HL-60/S4 treated with retinoic acid at 250 ng/mL for 4 days and 3 days (cell line): ENCODE measurements around the gene CYBRD1.

Experiments
- in situ Hi-C: fragments of 300-500 bp; cut with MboI; formaldehyde crosslinking; loops from 2 replicates; pipeline ENCODE4 v1.7.0; 2022; ENCODE audit warnings: low sequenced_read_pairs

Gene CYBRD1

GRCh38 chr2:171553236-171553635 lies 31.0 kb downstream of the CYBRD1 start:
- in situ Hi-C loops, result no loop called here

GRCh38 chr2:171553858-171554257 lies 31.6 kb downstream of the CYBRD1 start:
- in situ Hi-C loops, result no loop called here

DNA sequence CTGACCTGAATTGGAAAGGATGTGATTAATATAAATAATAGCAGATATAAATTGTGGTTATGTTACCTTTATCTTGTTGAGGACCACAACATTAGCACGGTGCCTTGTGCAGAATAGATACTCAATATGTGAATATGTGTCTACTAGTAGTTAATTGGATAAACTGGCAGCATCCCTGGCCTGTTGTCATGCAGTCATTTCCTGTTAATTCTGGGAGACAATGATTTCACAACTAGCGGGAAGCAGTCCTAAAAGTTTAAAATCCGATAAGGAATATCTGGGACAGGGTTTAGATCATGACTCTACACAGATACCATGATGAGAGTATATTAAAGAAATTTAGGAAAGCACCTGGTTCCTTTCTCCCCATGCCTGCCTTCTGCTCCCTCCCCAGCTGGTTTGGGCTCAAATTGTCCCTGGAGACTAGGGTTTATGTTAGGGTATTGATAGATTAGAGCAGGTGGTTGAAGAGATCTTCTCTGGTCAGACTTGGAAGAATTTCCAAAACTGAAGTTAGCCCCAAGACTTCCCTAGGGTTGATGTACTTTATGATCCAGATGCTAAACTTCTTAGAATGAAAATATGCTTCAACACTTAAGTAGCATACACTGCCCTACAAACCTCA lies 32.8 kb downstream of the CYBRD1 start:
- in situ Hi-C loops, result no loop called here

DNA sequence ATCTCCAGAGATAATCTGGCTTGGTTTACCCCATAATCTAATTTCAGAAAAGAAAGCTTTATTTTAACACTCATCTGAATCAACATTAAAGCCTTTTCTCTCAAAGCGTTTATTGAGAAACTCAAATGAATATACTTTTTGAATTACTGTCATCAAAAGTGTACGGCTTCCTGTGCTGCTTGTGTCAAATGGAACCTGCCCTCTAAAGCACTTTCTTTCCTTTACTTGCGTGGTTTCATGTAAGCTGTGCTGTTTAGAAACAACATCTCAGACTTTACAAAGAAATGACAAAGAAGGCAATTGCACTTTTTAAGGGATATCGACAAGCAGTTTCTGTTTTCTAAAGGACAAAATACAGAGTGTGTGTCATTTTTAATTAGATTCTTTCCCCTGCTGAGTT lies 35.1 kb downstream of the CYBRD1 start:
- in situ Hi-C loops, result no loop called here

DNA sequence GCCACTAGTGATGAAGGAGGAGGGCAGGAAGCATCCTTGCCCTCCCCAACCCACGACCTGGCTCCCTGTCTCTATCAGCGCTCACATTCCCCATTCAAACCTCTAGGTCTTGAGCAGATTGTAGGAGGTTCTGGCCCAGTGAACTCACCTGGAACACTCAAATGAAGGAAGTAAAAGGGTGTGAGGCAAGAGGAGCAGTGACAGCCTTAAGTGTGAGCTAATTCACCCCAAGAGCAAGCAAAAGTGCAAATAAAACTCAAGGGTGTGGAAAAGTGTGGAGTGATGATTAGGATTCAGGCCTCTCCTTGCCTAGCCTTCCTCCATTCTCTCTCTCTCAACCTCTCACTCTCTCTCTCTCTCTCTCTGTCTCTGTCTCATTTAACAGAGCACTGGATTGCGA lies 41.0 kb downstream of the CYBRD1 start:
- in situ Hi-C loops, result no loop called here

DNA sequence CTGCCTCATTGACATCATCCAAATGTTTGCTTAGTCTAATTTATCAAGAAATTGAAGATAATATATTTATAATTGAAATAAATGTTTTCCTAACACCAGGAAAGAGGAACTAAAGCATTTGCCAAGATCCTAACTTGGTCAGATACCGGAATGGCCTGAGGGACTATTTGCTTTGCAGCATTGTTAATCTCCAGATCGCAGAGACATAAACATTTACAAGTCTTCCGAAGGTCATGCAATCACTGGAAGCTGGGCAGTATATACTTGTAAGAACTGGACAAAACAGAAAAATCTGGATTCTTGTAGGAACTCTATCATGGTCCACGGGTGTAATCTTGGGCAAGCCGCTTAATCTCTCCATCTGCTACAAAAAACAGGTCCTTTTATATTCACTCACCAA lies 42.2 kb downstream of the CYBRD1 start:
- in situ Hi-C loops, result no loop called here

GRCh38 chr2:171566057-171566456 lies 43.8 kb downstream of the CYBRD1 start:
- in situ Hi-C loops, result no loop called here

DNA sequence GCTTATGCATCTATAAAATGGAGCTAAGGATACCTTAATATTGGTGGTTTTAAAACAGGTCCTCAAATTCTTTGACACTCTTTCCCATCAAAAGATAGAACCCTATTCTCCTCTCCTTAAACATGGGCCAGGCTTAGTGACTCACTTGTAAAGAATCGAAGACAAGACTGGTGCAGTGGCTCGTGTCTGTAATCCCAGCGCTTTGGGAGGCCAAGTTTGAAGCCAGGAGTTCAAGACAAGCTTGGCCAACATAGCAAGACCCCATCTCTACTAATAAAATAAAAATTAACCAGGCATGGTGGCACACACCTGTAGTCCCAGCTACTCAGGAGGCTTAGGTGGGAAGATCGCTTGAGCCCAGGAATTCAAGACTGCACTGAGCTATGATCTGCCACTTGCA lies 44.5 kb downstream of the CYBRD1 start:
- in situ Hi-C loops, result no loop called here

GRCh38 chr2:171568089-171568488 lies 45.8 kb downstream of the CYBRD1 start:
- in situ Hi-C loops, result no loop called here

DNA sequence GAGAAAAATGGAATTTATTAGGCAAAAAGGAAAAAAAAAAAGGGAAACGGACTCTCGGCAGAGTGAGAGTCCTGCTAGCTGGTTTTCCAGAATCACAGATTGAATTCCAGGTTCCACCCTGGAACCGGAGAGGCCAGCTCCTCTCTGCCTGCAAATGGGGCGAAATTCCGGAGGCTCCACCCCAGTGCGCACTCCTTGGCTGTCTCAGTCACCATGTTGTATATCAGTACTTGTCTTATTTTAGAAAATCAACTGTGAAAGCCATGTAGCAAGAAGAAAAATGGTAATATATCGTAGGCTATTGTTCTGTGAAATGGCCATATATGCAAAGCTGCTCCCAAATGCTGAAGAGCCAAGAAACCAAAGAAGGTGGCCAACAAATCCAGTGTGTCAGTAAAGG lies 49.4 kb downstream of the CYBRD1 start:
- in situ Hi-C loops, result no loop called here

DNA sequence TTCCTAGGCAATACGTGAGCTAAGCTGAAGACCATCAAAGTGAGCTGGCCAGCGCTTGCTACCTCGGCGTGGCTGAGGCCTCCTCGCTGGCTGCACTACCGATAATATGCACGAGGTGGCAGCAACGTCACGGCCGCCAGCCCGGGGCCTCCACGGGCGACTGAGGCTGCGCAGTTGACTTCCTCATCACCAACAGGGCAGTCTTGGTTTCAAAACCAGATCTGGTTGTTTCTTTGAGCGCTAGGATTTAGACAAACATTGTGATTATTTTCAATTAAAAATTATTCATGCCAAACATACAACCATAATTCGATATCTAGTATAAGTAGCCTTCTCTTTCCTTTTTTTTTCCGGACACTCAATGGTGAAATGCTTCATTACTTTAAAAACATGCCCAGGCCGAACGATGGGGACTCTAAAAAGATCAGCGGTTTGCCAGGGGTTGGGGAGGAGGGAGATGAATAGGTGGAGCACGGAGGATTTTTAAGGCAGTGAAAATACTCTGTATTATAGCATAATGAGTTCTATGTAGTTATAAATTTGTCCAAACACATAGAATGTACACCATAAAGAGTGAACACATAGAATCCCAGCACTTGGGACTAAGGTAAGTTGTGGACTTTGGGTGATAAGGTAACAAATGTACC lies 52.0 kb downstream of the CYBRD1 start:
- in situ Hi-C loops, result no loop called here

DNA sequence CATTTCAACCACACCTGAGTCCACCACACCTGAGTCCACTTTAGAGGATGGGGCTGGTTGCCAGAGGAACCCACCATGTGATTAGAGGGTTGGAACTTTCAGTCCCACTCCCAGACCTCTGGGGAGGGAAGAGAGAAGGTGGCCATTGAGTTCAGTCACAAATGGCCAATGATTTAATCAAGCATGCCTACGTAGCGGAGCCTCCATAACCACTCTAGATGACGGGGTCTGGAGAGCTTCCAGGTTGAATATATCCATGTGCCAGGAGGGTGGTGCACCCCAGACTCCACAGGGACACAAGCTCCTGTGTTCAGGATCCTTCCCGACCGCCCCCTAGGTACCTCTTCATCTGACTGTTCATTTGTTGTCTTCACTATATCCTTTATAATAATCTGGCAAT lies 53.3 kb downstream of the CYBRD1 start:
- in situ Hi-C loops, result loop anchor here (25.0 kb wide), 2 partner anchors 562 to 887 kb away; no protein-coding TSS in a partner anchor

GRCh38 chr2:171578127-171578803 lies 56.0 kb downstream of the CYBRD1 start:
- in situ Hi-C loops, result loop anchor here (25.0 kb wide), 2 partner anchors 559 to 884 kb away; no protein-coding TSS in a partner anchor

DNA sequence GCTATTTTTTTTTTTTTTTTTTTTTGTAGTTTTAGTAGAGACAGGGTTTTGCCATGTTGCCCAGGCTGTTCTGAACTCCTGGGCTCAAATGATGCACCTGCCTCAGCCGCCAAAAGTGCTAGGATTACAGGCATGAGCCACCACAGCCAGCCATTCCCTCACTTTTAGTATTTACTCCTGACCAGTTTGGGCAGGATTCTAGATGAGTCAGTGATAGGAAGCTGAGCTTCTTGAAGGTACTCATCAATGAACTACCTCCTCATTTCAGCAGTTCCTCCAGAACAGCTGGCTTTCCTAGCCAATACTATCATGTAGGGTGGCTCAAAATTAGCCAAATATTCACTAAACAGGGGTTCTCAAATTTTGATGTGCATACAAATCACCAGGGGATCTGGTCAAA lies 57.2 kb downstream of the CYBRD1 start:
- in situ Hi-C loops, result loop anchor here (25.0 kb wide), 2 partner anchors 558 to 883 kb away; no protein-coding TSS in a partner anchor

DNA sequence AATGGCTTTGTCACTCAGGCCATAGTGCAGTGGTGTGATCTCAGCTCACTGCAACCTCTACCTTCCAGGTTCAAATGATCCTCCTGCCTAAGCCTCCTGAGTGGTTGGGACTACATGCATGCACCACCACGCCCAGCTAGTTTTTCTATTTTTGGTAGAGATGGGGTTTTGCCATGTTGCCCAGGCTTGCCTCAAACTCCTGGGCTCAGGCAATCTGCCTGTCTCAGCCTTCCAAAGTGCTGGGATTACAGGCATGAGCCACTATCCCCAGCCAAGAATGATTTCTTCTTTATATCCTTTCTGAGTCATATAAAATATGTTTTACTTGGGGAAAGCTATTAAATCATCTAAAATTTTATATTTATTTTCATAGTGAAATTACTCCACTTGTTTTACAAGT lies 61.3 kb downstream of the CYBRD1 start:
- in situ Hi-C loops, result loop anchor here (25.0 kb wide), 2 partner anchors 554 to 879 kb away; no protein-coding TSS in a partner anchor

DNA sequence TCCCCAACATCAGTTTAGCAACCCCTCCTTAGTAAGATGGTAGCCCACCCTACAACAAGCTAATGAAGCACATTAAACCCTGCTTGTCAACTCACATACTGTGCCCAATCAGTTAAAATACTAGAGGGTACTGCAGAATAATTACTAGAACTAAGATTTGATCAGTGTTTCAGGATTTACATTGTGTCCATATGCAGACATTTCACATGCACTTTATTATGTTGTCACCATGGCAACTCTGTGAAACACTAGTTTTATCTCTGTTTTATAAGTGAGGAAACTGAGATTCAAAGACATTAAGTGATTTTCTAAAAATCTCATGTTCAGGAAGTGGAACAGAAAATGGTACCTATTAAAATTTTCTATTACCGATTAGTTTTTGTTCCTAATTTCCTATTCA lies 61.7 kb downstream of the CYBRD1 start:
- in situ Hi-C loops, result loop anchor here (25.0 kb wide), 2 partner anchors 553 to 878 kb away; no protein-coding TSS in a partner anchor

DNA sequence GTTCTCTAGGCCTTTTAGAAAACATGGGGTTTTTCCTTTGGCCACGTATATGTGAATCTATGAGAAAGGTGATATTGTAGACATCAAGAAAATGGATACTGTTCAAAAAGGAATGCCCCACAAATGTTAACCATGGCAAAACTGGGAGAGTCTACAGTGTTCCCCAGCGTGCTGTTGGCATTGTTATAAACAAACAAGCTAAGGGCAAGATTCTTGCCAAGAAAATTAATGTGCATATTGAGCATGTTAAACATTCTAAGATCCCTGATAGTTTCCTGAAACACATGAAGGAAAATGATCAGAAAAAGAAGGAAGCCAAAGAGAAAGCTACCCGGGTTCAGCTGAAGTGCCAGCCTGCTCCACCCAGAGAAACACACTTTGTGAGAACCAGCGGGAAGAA lies 64.9 kb downstream of the CYBRD1 start:
- in situ Hi-C loops, result loop anchor here (25.0 kb wide), 2 partner anchors 550 to 875 kb away; no protein-coding TSS in a partner anchor

- in situ Hi-C loops, result loop anchor here (25.0 kb wide), 2 partner anchors 550 to 875 kb away; no protein-coding TSS in a partner anchor
Measured at GRCh38 chr2:171587567-171587966, 65.3 kb downstream of the CYBRD1 start.

DNA sequence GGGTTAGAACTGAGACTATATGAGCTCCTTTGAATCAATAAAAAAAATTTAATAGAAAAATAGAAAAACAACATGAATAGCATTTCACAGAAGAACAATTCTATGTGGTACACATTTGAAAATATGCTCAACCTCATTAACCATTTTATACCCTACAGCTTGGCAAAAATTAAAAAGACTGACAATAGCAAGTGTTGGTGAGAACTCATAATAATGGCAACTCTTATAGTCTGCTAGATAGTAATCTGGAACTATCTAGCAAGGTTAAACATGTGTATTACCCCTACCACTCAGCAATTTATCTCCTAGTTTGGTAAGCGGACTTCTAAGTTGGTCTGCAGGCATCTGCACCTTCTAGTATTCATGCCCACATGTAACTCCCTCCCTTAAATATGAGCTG lies 67.8 kb downstream of the CYBRD1 start:
- in situ Hi-C loops, result loop anchor here (25.0 kb wide), 2 partner anchors 547 to 872 kb away; no protein-coding TSS in a partner anchor

DNA sequence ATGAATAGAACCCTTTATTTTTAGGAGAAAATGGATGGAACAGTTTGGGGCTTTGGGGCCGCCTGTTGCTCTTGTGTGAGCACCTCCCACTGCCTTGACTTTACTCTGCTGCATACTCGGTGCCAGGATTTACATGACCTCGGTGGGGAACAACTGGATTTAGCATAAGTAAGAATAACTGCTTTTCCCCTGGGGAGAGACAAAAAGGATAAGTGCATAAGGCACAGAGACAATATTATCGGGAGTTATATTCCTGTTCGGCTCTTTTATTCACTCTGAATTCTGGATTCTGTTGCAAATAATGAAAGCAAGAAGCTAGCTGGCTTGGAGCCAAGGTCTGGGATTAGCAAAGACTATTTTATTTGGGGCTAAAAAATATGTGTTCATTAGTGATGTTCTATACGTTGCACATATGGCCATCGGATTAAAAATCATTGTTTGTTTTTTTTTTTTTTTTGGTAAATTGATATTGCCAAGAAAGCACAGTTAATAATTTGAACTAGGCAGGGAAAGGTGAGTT lies 69.8 kb downstream of the CYBRD1 start:
- in situ Hi-C loops, result loop anchor here (25.0 kb wide), 2 partner anchors 545 to 870 kb away; no protein-coding TSS in a partner anchor

GRCh38 chr2:171595456-171595855 lies 73.2 kb downstream of the CYBRD1 start:
- in situ Hi-C loops, result loop anchor here (25.0 kb wide), 2 partner anchors 542 to 867 kb away; no protein-coding TSS in a partner anchor
